Adrenal gland (tissue), 12 donors: Measurements from ENCODE around the gene PYGB. TPM values are rescaled to one million over a fixed set of nuclear protein-coding genes. Genes with fewer than 3 reads are reported as not detected.
A peak's percentile ranks its signal among the peaks of the same experiment; 100 is the strongest.

Experiments used
- DNase-seq, 7 donors: peaks; one replicate each; pipeline ENCODE4 v3.0.0-alpha.2; 2019 to 2020
- H3K27ac ChIP-seq, 5 donors: fragments of 200-600 bp; sonication (generic) in 4 of 5; 1 replicate in 3 of 5; 2 replicates in 2 of 5; pipeline versions ENCODE4 v1.5.1 to v1.8.0; 2016 to 2020; ENCODE audit warnings: mild to moderate bottlenecking in 1 of 5
- H3K27me3 ChIP-seq: fragments of 200-600 bp; 2 replicates; pipeline ENCODE4 v1.8.0; 2021
- H3K36me3 ChIP-seq, 2 donors: fragments of 200-600 bp; replicated peaks in 1 of 2; 1 replicate in 1 of 2; 2 replicates in 1 of 2; pipeline versions ENCODE4 v1.5.1 to v1.8.0; 2018 to 2022
- H3K4me1 ChIP-seq, 2 donors: fragments of 200-600 bp; replicated peaks in 1 of 2; 1 replicate in 1 of 2; 2 replicates in 1 of 2; pipeline versions ENCODE4 v1.5.1 to v1.8.0; 2018 to 2021
- H3K4me3 ChIP-seq, 4 donors: fragments of 200-600 bp; sonication (generic) in 3 of 4; one replicate each; pipeline ENCODE4 v1.5.1; 2016 to 2018
- H3K9me3 ChIP-seq, 3 donors: fragments of 200-600 bp; sonication (generic) in 1 of 3; replicated peaks in 1 of 3; 1 replicate in 2 of 3; 2 replicates in 1 of 3; pipeline versions ENCODE4 v1.5.1 to v1.8.0; 2016 to 2021
- POLR2A ChIP-seq, 2 donors: fragments of 450-650 bp; IDR thresholded peaks; one replicate each; pipeline ENCODE4 v1.6.1; 2017; ENCODE audit warnings: antibody characterized with exemption in 2 of 2, mild to moderate bottlenecking in 2 of 2, moderate library complexity in 1 of 2
- WGBS, 4 donors: extraction: QIAGEN DNeasy Blood & Tissue Kit in 2 of 4; methylation state at CpG; one replicate each; pipeline versions ENCODE4 v1.1.5 to v1.1.7; 2013 to 2017; 5-methylcytosine and 5-hydroxymethylcytosine counted together
- intact Hi-C, 2 donors: fragments of 100-400 bp; cut with DNase I; formaldehyde crosslinking; loops; one replicate each; pipeline versions ENCODE4 v1.14.1 to v1.15.0; 2022 to 2023
- polyA plus RNA-seq, 3 donors: library from polyadenylated mRNA; stranded (reverse); fragments of 200-250 nt in 2 of 3; fragments of 350-450 nt in 1 of 3; fragmentation: Illumina TruSeq in 1 of 3; extraction: RNeasy Lipid Tissue Mini Kit (QIAGEN cat#74804) in 1 of 3; gene quantifications; one replicate each; pipeline ENCODE4 v1.2.3, GENCODE V29; 2013 to 2014
- total RNA-seq, 9 donors: library from RNA; depleted of rRNA in 4 of 9; stranded (reverse); fragments of >200 nt in 4 of 9; fragments of 120-200 nt in 1 of 9; fragmentation: NEBNext Ultra II Directional in 1 of 9; extraction: Animal tissue kit (Norgen Biotek cat#: 25700) in 1 of 9; gene quantifications; one replicate each; pipeline versions ENCODE4 v1.1.0 to v1.2.4, GENCODE V29; 2013 to 2023
- TF ChIP-seq, protein P1 (sequence below), 6 experiments: fragments of 450-650 bp in 4 of 6; fragments of 200-600 bp in 2 of 6; sonication (generic) in 1 of 6; IDR thresholded peaks; 1 replicate in 5 of 6; 2 replicates in 1 of 6; pipeline versions ENCODE4 v1.5.1 to v1.8.0; 2016 to 2021; ENCODE audit warnings: antibody characterized with exemption in 6 of 6, mild to moderate bottlenecking in 2 of 6, moderate library complexity in 1 of 6
- donor health status: healthy with polysubstance abuse.
- donor health status: Bipolar disorder and iron deficiency.
- donor health status: DM: yes; HTN: yes; CAD: no.
- donor health status: DM: no; HTN: no; CAD: no.
- donor health status: DM: no; HTN: no; CAD: no.
- donor health status: DM: yes; HTN: yes; CAD: no.

The PYGB gene
- total and polyA plus RNA-seq, 12 donors: 15.7 to 118 (median 71.4) TPM

DNA sequence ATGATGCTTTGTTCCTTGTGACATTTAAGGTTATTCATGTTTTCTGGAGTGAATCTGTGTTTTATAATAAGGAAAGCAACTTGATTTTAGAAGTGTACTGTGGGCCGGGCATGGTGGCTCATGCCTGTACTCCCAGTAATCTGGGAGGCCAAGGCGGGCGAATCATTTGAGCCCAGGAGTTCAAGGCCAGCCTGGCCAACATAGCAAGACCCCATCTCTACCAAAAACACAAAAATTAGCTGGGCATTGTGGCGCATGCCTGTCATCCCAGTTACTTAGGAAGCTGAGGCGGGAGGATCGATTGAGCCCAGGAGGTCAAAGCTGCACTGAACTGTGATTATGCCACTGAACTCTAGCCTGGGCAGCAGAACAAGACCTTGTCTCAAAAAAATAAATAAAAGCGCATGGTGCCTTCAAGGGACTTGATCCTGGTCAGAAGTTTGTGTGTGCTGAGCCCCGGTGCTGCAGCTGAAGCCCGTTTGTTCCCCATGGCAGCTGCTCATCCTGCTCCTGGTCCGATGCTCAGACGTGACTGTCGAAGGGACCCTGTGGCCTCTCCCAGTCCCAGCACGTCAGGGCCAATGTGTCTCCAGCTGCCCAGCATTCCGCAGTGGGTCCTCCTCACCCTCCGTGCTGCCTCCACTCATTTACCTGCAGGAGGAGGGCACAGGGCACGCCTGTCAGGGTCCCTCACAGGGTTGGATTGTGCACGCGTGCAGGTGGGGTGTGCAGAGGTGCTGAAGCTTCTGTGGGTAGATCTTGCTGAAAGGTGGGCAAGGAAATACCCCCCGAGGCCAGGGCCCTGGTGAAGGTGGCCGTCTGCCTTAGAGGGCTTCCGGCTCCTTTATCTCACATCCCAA lies 34.1 kb upstream of the PYGB start:
- TF ChIP-seq, protein P1, sequence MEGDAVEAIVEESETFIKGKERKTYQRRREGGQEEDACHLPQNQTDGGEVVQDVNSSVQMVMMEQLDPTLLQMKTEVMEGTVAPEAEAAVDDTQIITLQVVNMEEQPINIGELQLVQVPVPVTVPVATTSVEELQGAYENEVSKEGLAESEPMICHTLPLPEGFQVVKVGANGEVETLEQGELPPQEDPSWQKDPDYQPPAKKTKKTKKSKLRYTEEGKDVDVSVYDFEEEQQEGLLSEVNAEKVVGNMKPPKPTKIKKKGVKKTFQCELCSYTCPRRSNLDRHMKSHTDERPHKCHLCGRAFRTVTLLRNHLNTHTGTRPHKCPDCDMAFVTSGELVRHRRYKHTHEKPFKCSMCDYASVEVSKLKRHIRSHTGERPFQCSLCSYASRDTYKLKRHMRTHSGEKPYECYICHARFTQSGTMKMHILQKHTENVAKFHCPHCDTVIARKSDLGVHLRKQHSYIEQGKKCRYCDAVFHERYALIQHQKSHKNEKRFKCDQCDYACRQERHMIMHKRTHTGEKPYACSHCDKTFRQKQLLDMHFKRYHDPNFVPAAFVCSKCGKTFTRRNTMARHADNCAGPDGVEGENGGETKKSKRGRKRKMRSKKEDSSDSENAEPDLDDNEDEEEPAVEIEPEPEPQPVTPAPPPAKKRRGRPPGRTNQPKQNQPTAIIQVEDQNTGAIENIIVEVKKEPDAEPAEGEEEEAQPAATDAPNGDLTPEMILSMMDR (IDR thresholded peaks at IDR 0.05): no peak
- no peak for TF ChIP-seq POLR2A (IDR thresholded peaks at IDR 0.05)
- no peaks in the 10 kb centered on the region for H3K4me1 ChIP-seq
- no peak overlapping the region for H3K27ac ChIP-seq
- H3K27me3 ChIP-seq: no peaks in the 10 kb centered on the region
- intact Hi-C loops: no loop called here
- peak in 2 of 7 donors; percentile 12 to 17 for DNase-seq
- H3K9me3 ChIP-seq: no peaks in the 10 kb centered on the region
- no peak overlapping the region for H3K4me3 ChIP-seq
- H3K36me3 ChIP-seq: peaks cover 0 to 89% of the 10 kb centered on the region in 2 donors
- WGBS, 4 donors: 92 to 99% (median 96%) methylated on average over 14 to 21 of the region's 21 CpGs

DNA sequence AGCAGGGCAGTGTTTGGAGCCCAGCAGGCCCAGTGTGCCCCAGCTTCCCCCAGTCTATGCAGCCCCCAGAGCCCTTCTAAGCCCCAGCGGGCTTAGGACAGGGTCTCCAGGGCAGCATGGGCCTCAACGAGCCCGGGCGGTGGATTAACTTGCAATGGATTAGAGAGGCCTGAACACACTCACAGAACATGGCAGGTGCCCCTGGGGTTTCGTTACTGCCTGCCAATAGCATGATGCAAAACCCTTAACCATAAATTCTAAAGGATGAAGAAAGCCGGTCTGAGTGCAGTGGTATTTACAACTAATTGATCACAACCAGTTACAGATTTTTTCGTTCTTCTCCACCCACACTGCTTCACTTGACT lies 33.5 kb upstream of the PYGB start:
- no peaks in the 10 kb centered on the region for H3K4me1 ChIP-seq
- no peak overlapping the region for H3K27ac ChIP-seq
- peaks cover 0 to 95% of the 10 kb centered on the region in 2 donors for H3K36me3 ChIP-seq
- no peaks in the 10 kb centered on the region for H3K27me3 ChIP-seq
- no peak for DNase-seq
- TF ChIP-seq POLR2A (IDR thresholded peaks at IDR 0.05): no peak
- TF ChIP-seq, protein P1 (IDR thresholded peaks at IDR 0.05): no peak
- 79 to 94% (median 82%) methylated on average over 3 to 7 of the region's 7 CpGs for WGBS, 4 donors
- H3K9me3 ChIP-seq: no peaks in the 10 kb centered on the region
- intact Hi-C loops: no loop called here
- no peak overlapping the region for H3K4me3 ChIP-seq

DNA sequence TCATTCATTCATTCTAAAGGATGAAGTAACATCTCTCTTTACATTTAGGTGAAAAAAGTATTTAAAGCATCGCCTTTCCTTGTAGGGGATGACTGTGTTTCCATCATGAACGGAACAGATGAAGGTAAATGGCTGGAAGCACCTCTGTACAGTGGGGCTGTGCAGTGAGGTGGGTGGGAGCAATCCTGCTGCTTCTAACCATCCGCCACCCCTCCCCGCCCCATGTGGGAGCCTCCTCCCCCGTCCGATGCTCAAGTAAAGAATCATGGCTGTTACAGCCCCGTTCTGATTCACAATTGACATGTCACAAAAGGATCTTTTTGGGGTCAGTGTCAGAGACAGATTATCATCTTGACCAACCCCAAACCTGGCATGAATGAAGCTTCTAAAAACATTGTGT lies 33.1 kb upstream of the PYGB start:
- intact Hi-C loops: no loop called here
- Histone ChIP-seq H3K4me1 (no peaks in the 10 kb centered on the region), H3K4me3 (no peak overlapping the region), H3K27me3 (no peaks in the 10 kb centered on the region), H3K27ac (no peak overlapping the region), H3K36me3 (peaks cover 0 to 95% of the 10 kb centered on the region in 2 donors), H3K9me3 (no peaks in the 10 kb centered on the region)
- no peak for DNase-seq
- WGBS, 4 donors: 93 to 96% (median 94%) methylated on average over 7 of the region's 7 CpGs
- TF ChIP-seq POLR2A (IDR thresholded peaks at IDR 0.05): no peak
- TF ChIP-seq, protein P1 (IDR thresholded peaks at IDR 0.05): no peak

DNA sequence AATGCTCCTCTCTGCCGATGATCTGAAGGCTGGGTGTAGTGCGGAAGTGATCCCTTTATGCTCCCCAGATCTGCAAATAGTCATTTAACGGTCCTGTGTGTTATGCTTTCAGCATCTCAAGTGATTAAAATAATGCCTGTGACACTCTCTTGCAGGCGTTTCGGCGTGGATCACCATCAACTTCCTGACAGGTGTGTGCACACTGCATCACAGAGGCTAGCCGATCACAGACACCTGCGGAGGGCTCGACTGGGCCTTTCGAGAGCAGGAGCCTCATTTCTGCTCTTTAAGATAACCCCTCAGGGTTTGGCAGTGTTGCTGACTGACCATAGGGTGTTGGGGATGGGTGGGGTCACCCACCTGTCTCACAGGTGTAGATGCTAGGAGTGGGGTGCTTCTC lies 32.4 kb upstream of the PYGB start:
- no peak overlapping the region for H3K27ac ChIP-seq
- H3K4me3 ChIP-seq: no peak overlapping the region
- intact Hi-C loops: no loop called here
- no peaks in the 10 kb centered on the region for H3K27me3 ChIP-seq
- WGBS, 4 donors: 92 to 99% (median 97%) methylated on average over 10 of the region's 10 CpGs
- no peak for DNase-seq
- H3K36me3 ChIP-seq: peaks cover 0 to 92% of the 10 kb centered on the region in 2 donors
- TF ChIP-seq POLR2A (IDR thresholded peaks at IDR 0.05): no peak
- TF ChIP-seq, protein P1 (IDR thresholded peaks at IDR 0.05): no peak
- H3K4me1 ChIP-seq: no peaks in the 10 kb centered on the region
- H3K9me3 ChIP-seq: no peaks in the 10 kb centered on the region
